CD14-positive monocyte (primary cell): Measurements from ENCODE around the gene CUX1. TPM values are rescaled to one million over a fixed set of nuclear protein-coding genes. Genes with fewer than 3 reads are reported as not detected.

Source experiments
- DNase-seq, 3 donors: peaks; one replicate each; pipeline ENCODE4 v3.0.0-alpha.2; 2011 to 2022
- H2AFZ ChIP-seq: 2 replicates; pipeline ENCODE4 v1.6.0; 2012; ENCODE audit warnings: mild to moderate bottlenecking, low read depth, low read length, inconsistent platforms; ENCODE audit not compliant: insufficient read depth, poor library complexity, severe bottlenecking
- H3K27ac ChIP-seq, 2 donors: 1 replicate in 1 of 2; 2 replicates in 1 of 2; pipeline ENCODE4 v1.5.1; 2012 to 2013; ENCODE audit warnings: low read length in 2 of 2, control low read depth in 1 of 2, inconsistent platforms in 1 of 2, low read depth in 1 of 2, mild to moderate bottlenecking in 1 of 2
- H3K27me3 ChIP-seq, 2 donors: one replicate each; pipeline versions ENCODE4 v1.6.0 to v1.6.1; 2011 to 2013; ENCODE audit warnings: low read length in 2 of 2; ENCODE audit not compliant: control insufficient read depth in 2 of 2, insufficient read depth in 2 of 2
- H3K36me3 ChIP-seq, 2 donors: replicated peaks in 1 of 2; 1 replicate in 1 of 2; 2 replicates in 1 of 2; pipeline versions ENCODE4 v1.5.1 to v1.6.1; 2012 to 2013; ENCODE audit warnings: low read length in 2 of 2, control low read depth in 1 of 2, inconsistent platforms in 1 of 2, mild to moderate bottlenecking in 1 of 2; ENCODE audit not compliant: insufficient read depth in 2 of 2, control insufficient read depth in 1 of 2
- H3K4me1 ChIP-seq, 2 donors: 1 replicate in 1 of 2; 2 replicates in 1 of 2; pipeline versions ENCODE4 v1.5.1 to v1.6.1; 2012 to 2013; ENCODE audit warnings: low read length in 2 of 2, control low read depth in 1 of 2, inconsistent platforms in 1 of 2, mild to moderate bottlenecking in 1 of 2, moderate library complexity in 1 of 2; ENCODE audit not compliant: insufficient read depth in 2 of 2, control insufficient read depth in 1 of 2
- H3K4me2 ChIP-seq: replicated peaks from 2 replicates; pipeline ENCODE3; 2012; ENCODE audit warnings: low read length, moderate library complexity, mild to moderate bottlenecking; ENCODE audit not compliant: poor library complexity, severe bottlenecking; ENCODE audit errors: extremely low read depth
- H3K4me3 ChIP-seq, 3 experiments: fragments of 200-600 bp in 1 of 3; sonication (generic) in 1 of 3; replicated peaks in 1 of 3; 1 replicate in 2 of 3; 2 replicates in 1 of 3; pipeline ENCODE4 v1.5.1; 2011 to 2013; ENCODE audit warnings: low read length in 3 of 3, mild to moderate bottlenecking in 3 of 3, control low read depth in 2 of 3, low read depth in 2 of 3, inconsistent platforms in 1 of 3, moderate library complexity in 1 of 3
- H3K79me2 ChIP-seq: 2 replicates; pipeline ENCODE4 v1.6.0; 2012; ENCODE audit warnings: mild to moderate bottlenecking, control low read depth, inconsistent platforms, low read length, moderate library complexity; ENCODE audit not compliant: insufficient read depth
- H3K9ac ChIP-seq: 2 replicates; pipeline ENCODE4 v1.6.0; 2017; ENCODE audit warnings: low read length, mild to moderate bottlenecking; ENCODE audit not compliant: insufficient read depth, poor library complexity, severe bottlenecking
- H3K9me3 ChIP-seq, 2 donors: replicated peaks in 1 of 2; 1 replicate in 1 of 2; 2 replicates in 1 of 2; pipeline versions ENCODE4 v1.5.1 to v1.6.1; 2012 to 2013; ENCODE audit warnings: low read length in 2 of 2, control low read depth in 1 of 2; ENCODE audit not compliant: control insufficient read depth in 1 of 2, insufficient read depth in 1 of 2
- H4K20me1 ChIP-seq: 2 replicates; pipeline ENCODE4 v1.6.0; 2012; ENCODE audit warnings: mild to moderate bottlenecking, low read length, control low read depth, moderate library complexity; ENCODE audit not compliant: insufficient read depth
- H3K27ac Mint-ChIP-seq, 7 donors: one replicate each; pipeline ENCODE4 v1.8.0; 2020; ENCODE audit warnings: mild to moderate bottlenecking in 7 of 7, mixed read lengths in 7 of 7, moderate library complexity in 6 of 7, inconsistent platforms in 2 of 7
- H3K27me3 Mint-ChIP-seq, 3 donors: one replicate each; pipeline ENCODE4 v1.8.0; 2021 to 2022; ENCODE audit warnings: low read depth in 3 of 3, mild to moderate bottlenecking in 3 of 3, mixed read lengths in 3 of 3, moderate library complexity in 3 of 3, inconsistent platforms in 1 of 3
- H3K36me3 Mint-ChIP-seq, 2 donors: one replicate each; pipeline ENCODE4 v1.8.0; 2020; ENCODE audit warnings: mixed read lengths in 2 of 2, inconsistent platforms in 1 of 2, mild to moderate bottlenecking in 1 of 2
- H3K4me1 Mint-ChIP-seq: one replicate; pipeline ENCODE4 v1.8.0; 2020; ENCODE audit warnings: mild to moderate bottlenecking, mixed read lengths
- H3K4me3 Mint-ChIP-seq, 2 donors: one replicate each; pipeline ENCODE4 v1.8.0; 2020; ENCODE audit warnings: mild to moderate bottlenecking in 2 of 2, mixed read lengths in 2 of 2, moderate library complexity in 1 of 2
- H3K9me3 Mint-ChIP-seq, 7 donors: one replicate each; pipeline ENCODE4 v1.8.0; 2020 to 2022; ENCODE audit warnings: mixed read lengths in 7 of 7, mild to moderate bottlenecking in 6 of 7, moderate library complexity in 6 of 7, inconsistent platforms in 2 of 7
- CTCF ChIP-seq: fragments of 200-600 bp; IDR thresholded peaks from one replicate; pipeline ENCODE4 v1.8.0; 2022; ENCODE audit warnings: antibody characterized with exemption, mild to moderate bottlenecking
- WGBS: methylation state at CpG from one replicate; pipeline ENCODE4 v1.1.5; 2013; ENCODE audit warnings: missing lambda C conversion rate; ENCODE audit not compliant: insufficient coverage; 5-methylcytosine and 5-hydroxymethylcytosine counted together
- intact Hi-C, 2 donors: fragments of 100-400 bp; cut with micrococcal nuclease; formaldehyde crosslinking; loops; one replicate each; pipeline versions ENCODE4 v1.15.0 to v1.15.1; 2023
- polyA plus RNA-seq, 3 donors: library from polyadenylated mRNA; depleted of rRNA in 1 of 3; unstranded in 2 of 3; stranded (reverse) in 1 of 3; fragments of 300-500 nt in 2 of 3; fragments of >200 nt in 1 of 3; fragmentation: Illumina TruSeq in 2 of 3; gene quantifications; 1 replicate in 2 of 3; 2 replicates in 1 of 3; pipeline ENCODE4 v1.2.3, GENCODE V29; 2012 to 2021

Gene CUX1
- polyA plus RNA-seq, 3 donors: 17.6 to 38.0 (median 28.0) TPM

GRCh38 chr7:102306916-102307677 lies 489.7 kb downstream of the CUX1 start:
- no peaks in the 10 kb centered on the region for H3K9me3 ChIP-seq
- H3K27me3 ChIP-seq: no peaks in the 10 kb centered on the region
- H3K27ac ChIP-seq: peak overlapping the region; percentile 48 to 83
- H3K4me1 Mint-ChIP-seq: peaks cover 34% of the 10 kb centered on the region
- no peaks in the 10 kb centered on the region for H3K79me2 ChIP-seq
- H2AFZ ChIP-seq: peak overlapping the region; percentile 66
- WGBS: 1% methylated on average over 14 of the region's 17 CpGs
- H3K4me2 ChIP-seq: peak overlapping the region; percentile 69
- H4K20me1 ChIP-seq: peaks cover 52% of the 10 kb centered on the region
- peak overlapping the region; percentile 0 to 73 (median 41) for H3K4me3 ChIP-seq
- DNase-seq: peak; percentile 68 to 70 (median 70)
- H3K36me3 Mint-ChIP-seq: peaks cover 25 to 48% of the 10 kb centered on the region in 2 donors
- TF ChIP-seq CTCF: no peak
- peak overlapping the region; percentile 11 to 87 (median 78) for H3K27ac Mint-ChIP-seq
- H3K9me3 Mint-ChIP-seq: peaks cover 0 to 2% (median 0%) of the 10 kb centered on the region in 7 donors
- peak overlapping the region; percentile 72 to 79 for H3K4me3 Mint-ChIP-seq
- intact Hi-C loops: loop anchor here in 1 of 2 donors (2.0 kb wide), 1 partner anchor 20 kb away; the partner anchor contains the start of gene SH2B2
- H3K27me3 Mint-ChIP-seq: peaks cover 0 to 2% (median 0%) of the 10 kb centered on the region in 3 donors
- peak overlapping the region; percentile 47 for H3K9ac ChIP-seq
- peaks cover 22 to 35% of the 10 kb centered on the region in 2 donors for H3K4me1 ChIP-seq
- peaks cover 22 to 38% of the 10 kb centered on the region in 2 donors for H3K36me3 ChIP-seq

GRCh38 chr7:102310414-102310815 lies 493.0 kb downstream of the CUX1 start:
- peaks cover 17 to 25% of the 10 kb centered on the region in 2 donors for H3K4me1 ChIP-seq
- H3K36me3 ChIP-seq: peaks cover 32 to 56% of the 10 kb centered on the region in 2 donors
- no peak overlapping the region for H3K4me3 ChIP-seq
- peaks cover 43 to 70% of the 10 kb centered on the region in 2 donors for H3K36me3 Mint-ChIP-seq
- H3K27ac ChIP-seq: no peak overlapping the region
- H3K9ac ChIP-seq: no peak overlapping the region
- intact Hi-C loops: no loop called here
- no peak overlapping the region for H2AFZ ChIP-seq
- no peak overlapping the region for H3K4me2 ChIP-seq
- peaks cover 0 to 2% (median 0%) of the 10 kb centered on the region in 7 donors for H3K9me3 Mint-ChIP-seq
- no peaks in the 10 kb centered on the region for H3K79me2 ChIP-seq
- 98% methylated on average over 7 of the region's 9 CpGs for WGBS
- H4K20me1 ChIP-seq: peaks cover 27% of the 10 kb centered on the region
- peak overlapping the region in 1 of 7 donors; percentile 73 for H3K27ac Mint-ChIP-seq
- peaks cover 29% of the 10 kb centered on the region for H3K4me1 Mint-ChIP-seq
- TF ChIP-seq CTCF: no peak
- H3K27me3 ChIP-seq: no peaks in the 10 kb centered on the region
- peaks cover 0 to 2% (median 0%) of the 10 kb centered on the region in 3 donors for H3K27me3 Mint-ChIP-seq
- H3K9me3 ChIP-seq: no peaks in the 10 kb centered on the region
- DNase-seq: no peak
- H3K4me3 Mint-ChIP-seq: no peak overlapping the region
